Measurements from ENCODE around the gene CYTH1.

Gene CYTH1

DNA sequence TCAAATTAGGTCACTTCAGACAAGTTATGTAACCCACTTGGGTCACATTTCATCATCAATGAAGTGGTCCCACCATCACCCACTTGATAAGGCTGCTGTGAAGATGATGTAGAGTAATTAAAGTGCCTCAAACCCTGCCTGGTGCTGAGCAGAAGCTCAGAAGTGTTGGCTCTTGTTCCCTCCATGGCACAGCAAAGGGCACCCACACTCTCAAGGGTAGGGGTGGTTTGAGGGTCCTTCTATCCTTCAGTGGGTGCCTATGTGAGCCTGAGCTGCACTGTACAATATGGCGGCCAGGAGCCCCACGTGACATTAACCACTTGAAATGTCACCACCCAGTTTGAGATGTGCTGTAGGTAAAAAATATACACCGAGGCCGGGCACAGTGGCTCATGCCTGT, 71.5 kb downstream of the CYTH1 start:
- DNase-seq, result no peak

DNA sequence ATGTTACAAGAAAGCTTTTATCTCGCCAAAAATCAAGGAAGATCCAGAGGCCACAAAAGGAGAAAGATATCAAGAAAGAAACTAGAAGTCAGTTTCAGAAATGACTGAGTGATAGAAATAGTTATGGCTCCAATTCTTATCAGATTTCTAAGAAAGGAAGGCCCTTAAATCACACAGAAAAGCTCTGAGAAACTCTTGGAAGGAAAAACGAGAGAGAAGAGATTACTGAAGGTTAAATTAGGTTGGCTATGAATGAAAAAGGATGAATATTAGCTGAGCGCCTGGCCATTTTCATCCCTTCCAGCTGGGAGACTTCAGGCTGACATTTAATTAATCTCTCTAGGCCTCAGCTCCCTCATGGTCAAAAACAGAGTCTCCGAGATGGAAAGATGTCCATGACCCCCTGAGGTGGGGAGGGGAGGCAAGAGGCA, 72.3 kb downstream of the CYTH1 start:
- no peak for DNase-seq

DNA sequence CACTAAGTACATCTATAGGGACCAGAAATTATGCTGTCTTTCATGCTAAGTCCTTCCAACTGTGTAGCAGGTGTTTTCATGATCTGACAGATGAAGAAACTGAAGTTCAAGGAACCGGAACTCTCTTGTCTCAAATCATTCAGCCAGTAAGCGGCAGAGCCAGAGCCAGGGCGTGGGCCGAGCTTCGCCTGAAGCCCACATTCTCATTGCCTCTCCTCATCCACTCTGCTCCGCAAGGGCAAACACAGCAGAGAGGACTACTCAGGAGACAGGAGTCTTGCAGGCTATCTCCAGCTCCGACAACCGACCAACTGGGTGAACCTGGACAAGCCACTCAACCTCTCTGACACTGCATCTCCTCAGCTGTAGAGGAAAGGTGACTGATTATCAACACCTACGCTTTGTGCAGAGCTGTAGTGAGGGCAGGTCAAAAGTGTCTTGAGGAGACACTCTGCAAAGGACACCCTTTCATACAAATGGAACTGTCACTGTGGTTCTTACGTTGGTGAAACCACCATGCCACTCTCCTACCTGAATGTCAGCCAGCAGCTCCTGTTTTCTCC, 72.9 kb downstream of the CYTH1 start:
- DNase-seq, result no peak

DNA sequence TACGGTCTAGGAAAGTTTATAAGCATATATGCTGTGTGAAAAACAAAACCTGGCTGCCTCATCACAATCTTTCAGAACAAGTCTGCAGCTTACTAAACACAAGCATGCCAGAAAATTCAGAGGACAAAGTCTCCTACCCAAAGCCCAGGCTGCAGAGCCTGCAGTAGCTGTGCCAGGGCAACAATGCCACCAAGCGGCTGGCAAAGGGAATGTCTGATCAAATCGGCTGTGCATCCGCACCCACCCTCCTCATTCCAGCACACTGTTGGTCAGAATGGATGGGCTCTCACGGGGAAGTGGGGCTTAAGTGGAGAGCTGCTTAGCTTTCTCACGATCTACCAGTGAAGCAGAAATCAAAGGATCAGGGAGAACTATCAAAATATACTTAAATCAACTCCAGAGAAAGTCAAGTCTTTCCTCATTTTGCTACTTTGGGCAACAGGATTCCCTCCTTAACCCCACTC, 73.5 kb downstream of the CYTH1 start:
- peak; percentile 56 for DNase-seq

DNA sequence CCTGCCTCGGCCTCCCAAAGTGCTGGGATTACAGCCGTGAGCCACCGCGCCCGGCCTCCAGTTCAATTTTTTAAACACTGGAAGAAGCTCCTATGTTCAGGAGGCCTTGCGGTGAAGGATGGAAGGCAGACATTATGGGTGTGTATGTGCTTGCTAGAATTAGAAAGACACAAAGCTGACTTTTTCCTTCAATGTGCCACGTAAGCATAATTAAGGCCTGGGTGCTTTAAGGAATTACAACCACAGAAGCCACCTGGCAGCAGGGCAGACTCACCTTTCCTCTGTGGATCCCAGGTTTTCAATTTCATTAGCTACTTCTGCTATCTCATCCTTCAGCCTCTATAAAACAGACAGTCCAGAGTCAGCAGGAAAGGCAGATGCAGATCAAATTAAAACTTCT, 74.2 kb downstream of the CYTH1 start:
- no peak for DNase-seq

DNA sequence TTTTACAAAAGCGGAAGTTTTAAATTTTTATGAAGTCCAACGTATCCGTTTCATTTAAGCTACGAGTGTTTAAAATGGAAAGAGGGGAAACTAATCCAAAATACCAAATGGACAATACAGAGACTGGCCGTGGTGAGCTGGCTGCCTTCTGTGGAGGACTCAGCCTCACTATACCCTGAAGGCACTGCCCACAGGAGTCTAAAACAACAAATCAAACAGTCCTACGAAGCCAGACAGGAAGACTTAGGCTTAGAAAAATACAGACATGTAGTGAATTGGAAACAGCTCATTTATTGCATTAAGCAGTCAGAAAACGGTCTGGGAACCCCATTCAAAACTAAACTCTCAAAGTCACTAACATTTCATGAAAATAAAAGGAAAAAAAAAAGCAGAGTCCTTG, 75.1 kb downstream of the CYTH1 start:
- DNase-seq, result no peak

DNA sequence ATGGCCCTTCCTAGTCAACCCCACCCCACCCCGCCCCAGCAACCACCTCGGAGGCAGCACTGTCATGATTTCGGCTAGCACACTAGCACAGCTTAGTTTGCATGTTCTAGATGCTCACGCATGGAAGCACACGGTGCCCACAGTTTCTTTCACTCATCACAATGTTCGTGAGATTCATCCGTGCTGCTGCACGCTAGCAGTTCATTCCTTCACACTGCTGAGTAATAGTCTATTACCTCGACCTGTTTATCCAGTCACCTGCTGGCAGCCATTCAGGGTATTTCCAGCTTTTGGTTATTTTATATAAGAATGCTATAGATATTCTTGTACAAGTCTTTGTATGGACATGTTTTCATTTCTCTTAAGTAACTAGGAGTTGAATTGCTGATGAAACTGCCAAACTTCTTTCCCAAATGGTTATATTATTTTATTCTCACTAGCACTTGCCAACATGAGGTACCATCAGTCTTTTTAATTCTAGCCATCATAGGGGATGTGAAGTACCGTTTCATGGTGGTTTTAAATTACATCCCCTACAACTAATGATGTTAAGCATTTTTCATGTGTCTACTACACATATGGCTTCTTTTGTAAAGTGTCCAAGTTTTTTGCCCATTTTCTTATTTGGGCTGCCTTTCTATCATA, 75.7 kb downstream of the CYTH1 start:
- no peak for DNase-seq

DNA sequence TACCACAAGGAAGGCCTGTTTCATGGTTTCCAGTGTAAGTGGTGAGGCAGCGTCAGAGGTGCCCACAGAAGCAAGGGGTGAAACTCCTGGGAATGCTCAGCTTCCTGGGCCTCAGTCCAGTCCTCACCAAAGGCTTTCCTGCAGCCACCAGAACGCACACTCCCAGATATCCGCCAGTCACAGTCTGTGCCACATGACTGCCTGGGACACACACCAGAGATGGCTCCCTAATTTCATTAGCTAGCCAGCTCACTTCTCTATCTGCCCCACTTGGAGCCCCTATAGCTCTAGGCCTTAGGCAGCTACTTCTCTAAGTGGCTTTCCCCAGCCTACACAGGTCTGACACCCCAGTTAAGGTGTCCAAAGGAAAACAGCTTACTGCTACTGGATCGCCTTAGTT, 77.0 kb downstream of the CYTH1 start:
- no peak for DNase-seq

DNA sequence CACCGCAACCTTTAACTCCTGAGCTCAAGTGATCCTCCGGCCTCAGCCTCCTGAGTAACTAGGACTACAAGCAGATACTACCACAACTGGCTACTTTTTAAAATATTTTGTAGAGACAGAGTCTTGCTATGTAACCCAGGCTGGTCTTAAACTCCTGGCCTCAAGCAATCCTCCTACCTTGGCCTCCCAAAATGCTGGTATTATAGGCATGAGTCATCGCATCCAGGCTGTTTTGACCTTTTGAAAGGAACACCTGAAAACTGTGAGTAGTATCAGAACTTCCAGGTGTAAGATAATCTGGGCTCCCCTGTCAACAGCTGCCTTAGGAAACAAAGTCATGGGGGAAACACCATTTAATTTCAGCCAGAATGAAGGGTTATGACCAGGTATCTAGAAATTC, 77.5 kb downstream of the CYTH1 start:
- no peak for DNase-seq

DNA sequence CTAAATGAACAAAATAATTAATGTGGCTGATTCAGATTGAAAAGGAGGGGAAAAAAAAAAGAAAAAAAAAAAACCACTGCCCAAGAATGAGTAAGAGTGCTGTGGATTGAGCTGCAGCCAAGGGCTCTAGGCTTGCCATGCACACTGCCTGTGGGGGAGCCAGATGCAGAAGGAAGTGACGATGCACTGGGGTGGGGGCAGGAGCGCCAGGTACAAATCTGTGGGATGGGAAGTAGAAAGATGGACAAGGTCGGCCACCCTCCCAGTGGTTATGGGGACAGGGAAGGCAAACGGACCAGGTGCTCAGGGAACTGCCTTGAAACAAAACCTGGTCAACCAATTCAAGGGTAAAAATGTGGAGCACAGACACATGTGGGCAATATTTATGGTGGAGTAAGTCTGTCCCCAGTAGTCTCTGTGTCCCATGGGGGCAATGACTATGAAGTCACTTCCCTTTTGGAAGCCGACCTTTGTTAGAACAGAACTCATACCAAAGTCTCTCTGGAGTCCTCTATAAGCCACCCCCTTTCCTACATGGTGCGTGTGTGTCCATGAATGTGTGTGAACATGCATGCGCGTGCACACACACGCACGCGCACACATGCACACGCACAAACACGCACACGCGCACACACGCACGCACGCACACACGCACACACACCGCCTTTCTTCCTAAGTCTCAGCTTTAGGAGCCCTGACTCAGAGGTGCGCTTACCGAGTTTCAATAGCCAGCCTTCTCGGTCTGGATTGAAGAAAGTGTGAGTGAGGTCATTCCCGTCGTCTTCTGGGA, 84.3 kb downstream of the CYTH1 start:
- DNase-seq, result no peak

DNA sequence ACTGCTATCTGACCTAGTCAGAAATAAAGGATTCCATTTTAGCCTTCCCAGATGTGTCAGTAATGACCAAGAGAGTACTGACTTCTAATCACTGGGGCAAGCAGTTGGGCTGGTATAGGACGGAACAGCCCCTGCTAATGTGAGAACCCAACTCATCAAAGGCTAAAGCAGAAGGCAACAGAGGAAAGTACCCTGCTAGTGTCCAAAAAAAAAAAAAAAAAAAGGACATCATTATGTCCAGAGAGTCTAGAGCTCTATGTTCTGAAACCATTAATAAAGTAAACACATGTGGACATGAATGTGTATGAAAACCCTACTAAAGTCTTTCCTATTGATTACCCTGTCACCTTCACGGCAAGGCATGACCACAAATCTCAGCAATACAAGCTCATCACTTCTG, 85.0 kb downstream of the CYTH1 start:
- no peak for DNase-seq

DNA sequence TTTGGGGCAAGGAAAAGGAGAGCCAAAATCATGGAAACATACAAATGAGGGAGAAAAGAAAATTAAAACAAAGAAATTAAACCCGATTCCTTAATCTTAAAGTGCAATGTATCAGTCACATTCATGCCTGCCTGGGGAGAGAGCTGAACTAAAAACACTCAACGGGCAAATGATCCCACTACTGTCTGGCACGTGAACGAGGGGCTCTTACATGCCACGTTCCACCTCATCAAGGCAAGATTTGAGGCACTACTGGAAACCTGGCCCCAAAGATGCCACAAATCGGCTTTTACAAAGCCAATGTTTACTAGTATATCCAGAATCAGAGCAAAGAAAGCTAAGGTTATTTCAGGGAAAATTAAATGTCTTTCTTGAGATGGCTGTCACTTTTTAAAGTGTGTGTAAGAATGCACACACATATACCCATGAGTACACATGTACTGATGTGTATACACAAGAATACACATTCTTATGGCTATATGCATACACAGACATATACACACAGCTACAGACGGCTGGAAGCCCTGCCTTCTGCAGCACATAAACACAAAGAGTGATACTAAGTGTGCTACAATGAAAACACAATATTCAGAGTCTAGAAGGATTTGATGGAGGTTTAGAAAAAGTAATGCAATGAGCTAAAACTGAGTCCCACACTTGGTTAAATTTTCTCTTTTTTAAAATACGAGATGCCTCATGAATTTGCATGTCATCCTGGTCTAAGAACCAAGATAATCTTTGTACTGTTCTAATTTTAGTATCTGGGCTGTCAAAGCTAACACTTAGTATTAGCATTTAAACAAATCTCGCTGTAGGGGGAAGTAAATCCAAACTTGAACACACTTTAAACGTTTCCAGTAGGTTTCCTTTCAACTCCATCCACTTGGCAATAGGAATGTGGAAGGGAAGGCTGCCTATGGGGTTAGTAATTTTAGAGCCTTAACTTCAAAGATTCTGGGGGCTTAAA, 85.8 kb downstream of the CYTH1 start:
- no peak for DNase-seq

DNA sequence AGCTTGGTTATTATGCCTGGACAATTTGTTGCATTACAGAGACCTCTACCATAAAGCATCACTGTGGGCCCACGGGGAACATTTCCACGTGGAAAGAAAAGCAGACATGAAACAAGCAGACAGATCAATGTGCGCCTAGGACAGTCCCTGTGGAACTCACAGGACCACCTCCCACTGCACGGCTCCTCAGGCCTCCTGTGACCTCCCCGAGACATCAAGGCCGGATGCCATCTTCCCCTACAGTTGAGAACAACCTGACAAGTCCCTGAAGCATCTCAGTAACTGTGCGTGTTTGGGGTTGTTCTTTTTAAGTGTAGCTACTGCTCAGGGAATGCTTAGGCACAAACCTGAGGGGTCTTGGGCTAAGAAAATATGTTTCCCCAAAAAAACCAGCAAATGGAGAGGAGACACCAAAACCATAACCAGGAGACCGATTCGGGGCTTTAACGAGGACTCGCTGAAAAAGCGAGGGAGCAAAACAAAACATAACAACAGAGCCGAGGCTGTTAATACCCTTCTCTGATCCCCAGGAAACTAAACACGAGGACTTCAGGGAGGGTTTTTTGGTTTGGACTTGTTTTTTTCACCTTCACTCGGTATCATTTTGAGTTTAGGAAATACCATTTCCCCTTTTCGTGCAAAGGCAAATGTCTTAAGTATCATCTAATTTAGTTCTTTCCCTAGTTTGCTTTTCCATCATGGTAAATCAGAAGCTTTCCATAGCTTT, 87.1 kb downstream of the CYTH1 start:
- no peak for DNase-seq

DNA sequence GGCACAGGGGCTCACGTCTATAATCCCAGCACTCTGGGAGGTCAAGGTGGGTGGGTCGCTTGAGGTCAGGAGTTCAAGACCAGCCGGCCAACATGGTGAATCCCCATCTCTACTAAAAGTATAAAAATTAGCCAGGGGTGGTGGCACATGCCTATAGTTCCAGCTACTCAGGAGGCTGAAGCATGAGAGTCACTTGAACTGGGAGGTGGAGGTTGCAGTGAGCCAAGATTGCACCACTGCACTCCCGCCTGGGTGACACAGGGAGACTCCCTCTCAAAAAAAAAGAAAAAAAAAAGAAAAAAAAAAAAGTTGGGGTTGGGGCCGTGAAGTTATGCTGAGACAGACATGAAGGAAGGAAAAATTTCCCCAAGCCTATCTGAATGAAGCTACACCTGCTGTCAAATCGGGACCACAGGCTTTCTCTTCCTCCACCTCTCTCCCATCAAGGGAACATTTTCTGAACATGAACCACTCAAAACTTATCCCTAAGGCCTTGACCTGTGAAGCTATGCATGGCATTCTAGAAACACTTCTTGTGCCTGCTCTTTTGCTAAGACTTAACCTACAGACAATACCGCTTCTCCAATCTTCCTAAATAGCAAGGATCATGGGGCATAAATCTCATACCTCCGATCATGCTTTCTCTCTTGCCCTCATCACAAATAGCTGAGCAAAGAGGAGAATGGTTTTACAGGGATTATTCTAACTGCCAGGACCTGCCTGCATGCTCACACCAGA, 88.6 kb downstream of the CYTH1 start:
- DNase-seq, result no peak

DNA sequence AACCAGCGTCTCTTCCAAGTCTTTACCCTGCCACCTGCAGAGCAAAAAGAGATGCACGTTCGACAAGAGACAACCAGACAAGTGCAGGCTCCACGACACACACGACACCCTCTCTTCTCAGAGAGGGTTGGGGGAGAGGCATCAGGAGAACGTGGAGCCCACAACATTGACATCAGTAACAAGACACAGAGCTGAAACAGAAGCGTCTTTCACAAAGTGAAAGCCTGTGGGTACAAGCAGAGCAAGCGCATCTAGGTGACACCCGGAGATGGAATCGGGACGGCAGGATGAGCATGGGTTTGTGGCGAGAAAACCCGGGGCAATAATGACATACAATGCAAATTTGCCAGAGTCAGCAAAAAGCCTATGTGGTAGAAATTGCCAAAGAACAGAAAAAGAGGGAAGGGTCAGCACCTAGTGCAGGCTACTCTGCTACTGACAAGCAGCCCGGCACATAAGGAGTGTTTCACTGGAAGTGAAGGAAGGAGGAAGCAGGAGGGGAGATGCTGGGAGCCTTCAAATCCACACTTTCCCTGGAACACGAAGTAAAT, 89.5 kb downstream of the CYTH1 start:
- DNase-seq, result no peak

DNA sequence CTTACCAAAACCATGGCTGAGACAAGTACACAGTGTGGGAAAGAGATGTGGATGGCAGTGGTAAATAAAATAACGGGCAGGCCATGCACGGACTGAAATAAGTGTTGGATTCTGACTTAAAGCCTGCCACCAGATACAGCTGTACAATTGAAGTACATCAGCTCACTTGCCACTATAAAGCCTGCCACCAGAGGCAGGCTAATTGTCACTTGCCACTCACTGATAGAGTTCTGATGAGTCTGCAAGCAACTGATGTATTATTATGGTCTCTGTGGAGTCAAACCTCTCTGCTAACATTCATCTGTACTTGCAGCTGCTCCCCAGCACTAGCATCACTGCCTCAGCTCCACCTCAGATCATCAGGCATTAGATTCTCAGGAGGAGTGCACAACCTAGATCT, 93.0 kb downstream of the CYTH1 start:
- no peak for DNase-seq

DNA sequence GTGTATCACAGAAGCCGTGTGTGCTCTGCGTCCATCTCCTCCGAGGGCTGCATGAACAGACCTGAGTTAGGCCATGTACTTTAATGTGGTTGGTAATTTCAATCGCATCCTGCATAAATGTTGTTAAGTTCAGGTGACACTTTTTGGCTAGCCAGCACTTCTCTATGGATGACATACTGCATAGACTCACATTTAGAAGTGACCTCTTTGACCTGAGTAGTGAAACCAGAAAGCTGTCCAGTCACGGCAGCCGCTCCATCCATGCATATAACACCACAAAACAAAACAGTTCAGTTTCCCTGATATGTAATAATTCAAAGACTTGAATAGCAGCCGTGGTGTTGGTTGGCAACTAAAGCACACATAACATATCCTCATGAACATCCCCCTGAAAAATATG, 94.1 kb downstream of the CYTH1 start:
- DNase-seq, result no peak

DNA sequence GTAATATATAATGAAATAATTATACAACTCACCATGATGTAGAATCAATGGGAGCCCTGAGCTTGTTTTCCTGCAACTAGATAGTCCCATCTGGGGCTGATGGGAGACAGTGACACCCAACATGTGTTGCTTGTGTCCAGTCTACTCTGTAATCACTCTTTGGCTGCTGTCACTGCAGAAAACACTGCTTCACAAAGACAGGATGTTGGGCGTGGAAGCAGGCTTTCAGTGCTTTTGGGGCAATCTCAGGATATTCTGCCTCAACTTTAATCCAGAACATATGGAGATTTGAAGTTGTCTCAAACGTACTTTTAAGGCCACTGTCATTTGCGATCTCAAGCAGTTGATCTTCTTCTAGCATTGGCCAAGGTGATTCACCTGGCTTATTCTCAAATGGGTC, 94.9 kb downstream of the CYTH1 start:
- no peak for DNase-seq

DNA sequence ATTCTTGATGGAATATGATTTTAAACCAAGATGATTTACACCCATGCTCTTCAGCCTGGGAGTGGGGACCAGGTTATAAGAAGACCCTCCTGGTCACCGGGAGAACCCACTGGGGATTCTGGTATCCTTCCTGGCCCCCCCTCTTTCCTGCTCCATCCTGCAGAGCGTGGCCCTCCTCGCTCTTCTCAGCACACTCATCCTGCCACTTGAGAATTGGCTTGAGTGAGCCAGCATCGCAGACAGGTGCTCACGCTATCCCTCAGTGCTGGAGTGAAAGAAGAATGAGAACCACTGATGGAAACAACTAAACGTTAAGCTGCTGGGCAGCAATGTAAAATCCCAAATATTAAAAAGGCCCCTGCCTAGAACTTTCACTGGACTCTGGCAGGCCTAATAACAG, 98.0 kb downstream of the CYTH1 start:
- DNase-seq, result no peak

DNA sequence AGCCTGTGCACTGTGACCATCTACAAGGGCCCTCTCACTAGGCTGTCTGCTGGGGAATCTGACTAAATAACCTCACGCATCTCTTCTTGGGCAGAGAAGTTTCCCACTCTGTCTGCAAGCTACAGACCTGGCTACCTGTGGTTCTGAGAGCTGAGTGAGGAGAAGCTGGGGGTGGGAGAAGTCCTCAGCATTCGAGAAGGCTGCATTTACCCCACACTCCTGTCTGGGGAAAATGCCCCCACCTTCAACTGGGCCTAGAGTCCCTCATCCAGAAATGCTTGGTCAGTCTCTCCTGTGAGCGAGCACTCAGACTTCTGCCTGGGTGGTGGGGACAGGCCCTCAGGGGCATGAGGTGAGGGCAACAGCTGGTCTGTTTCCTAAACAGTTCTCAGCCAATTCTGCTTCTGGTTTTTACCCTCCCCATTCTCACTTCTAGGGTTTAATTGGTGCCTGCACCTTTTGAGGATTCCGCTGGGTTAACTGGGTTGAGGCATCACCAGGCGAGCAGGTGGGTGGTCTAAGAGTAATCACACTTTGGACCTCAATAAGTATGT, 98.6 kb downstream of the CYTH1 start:
- DNase-seq, result no peak

DNA sequence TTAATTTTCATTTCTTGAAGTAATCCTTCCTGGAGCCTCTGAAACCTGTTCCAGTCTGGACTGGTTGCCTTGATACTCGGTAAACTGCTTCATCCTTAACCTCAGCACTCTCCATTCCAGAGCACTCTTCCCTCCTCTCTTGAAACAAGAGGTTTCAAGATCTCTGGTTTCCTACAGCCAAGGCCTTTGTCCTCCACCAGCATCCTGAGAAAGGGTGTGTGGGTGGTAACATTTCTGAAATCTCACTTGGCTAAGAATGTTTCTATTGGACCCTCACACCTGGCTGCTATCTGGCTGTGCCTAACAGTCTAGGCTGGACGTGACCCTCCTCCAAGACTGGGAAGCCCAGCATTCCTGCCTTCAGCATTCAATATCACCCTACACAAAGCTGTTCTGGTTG, 99.7 kb downstream of the CYTH1 start:
- DNase-seq, result no peak

All from DMS 273 treated with DMSO at 0.1 percent for 48 hours (cell line).